Measurements from ENCODE around the gene DCST2. TPM values are rescaled to one million over a fixed set of nuclear protein-coding genes. Genes with fewer than 3 reads are reported as not detected.
A peak's percentile ranks its signal among the peaks of the same experiment; 100 is the strongest.

DCST2 gene
- total and polyA plus RNA-seq, 2 of the 8 experiments (the other 6 are each of a cell fraction or from before 2014, with no cell fraction given) = 0.43 to 2.1 TPM

DNA sequence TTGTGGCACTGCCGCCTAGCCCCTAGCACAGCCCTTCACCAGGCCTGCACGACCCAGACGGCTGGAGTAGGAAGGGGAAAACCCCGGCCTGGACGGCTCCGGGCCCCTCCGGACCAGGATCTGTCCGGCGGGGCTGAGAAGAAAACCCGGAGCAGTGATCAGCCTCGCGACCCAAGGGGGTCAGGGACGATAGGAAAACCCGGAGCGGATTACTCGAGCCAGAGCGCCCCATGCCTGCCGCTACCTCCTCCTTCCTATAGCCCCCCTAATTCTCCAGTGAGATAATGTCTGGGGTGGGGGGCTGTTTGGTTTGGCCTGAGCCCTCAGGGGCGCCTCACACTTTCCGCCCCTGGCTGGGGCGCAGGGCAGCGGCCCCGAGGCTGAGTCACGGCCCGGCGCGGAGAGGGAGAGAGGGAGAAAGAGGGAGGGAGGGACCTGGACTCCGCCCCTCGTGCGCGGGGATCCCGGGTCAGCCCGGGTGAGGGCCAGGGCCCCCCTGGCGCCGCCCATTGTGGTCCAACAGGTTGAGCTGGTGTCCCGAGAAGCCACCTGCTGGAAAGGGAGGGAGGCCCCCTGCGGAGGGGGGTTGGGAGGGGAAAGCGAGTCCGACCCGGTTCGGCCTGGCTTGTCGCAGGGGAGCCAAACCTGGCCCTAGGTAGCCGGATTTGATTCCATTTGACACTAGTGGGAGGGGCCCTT, 32.7 kb downstream of the DCST2 start:
- Histone ChIP-seq H3K79me2 (ENCODE audit: control insufficient read depth in 1 of 2, insufficient read depth in 2 of 2, low read length in 2 of 2) (peaks cover 0 to 29% of the 10 kb centered on the region in 2 experiments; a peak in 2 of 4 replicates), H3K4ac (replicated peaks; ENCODE audit: insufficient read length, low read depth, low read length) (peak overlapping the region; percentile 74), H3K4me2 (ENCODE audit: insufficient read depth in 1 of 2, low read depth in 2 of 2, low read length in 2 of 2) (peak overlapping the region; percentile 79 to 87), H2AK5ac (ENCODE audit: low read depth, low read length) (no peak overlapping the region), H3K4me3 (ENCODE audit: extremely low read depth in 1 of 4, insufficient read depth in 2 of 4, low read depth in 3 of 4, low read length in 4 of 4) (peak overlapping the region; percentile 61 to 77 (median 63)), H3K23ac (ENCODE audit: insufficient read length) (no peak overlapping the region), H4K5ac (ENCODE audit: insufficient read length, low read depth, low read length) (peak overlapping the region; percentile 89), H3K9me3 (ENCODE audit: insufficient read depth in 2 of 2, low read depth in 1 of 2, low read length in 1 of 2) (no peaks in the 10 kb centered on the region), H3K27ac (ENCODE audit: low read depth, low read length) (peak overlapping the region; percentile 80; the same call in 1 of the 2 replicates), H3K4me1 (replicated peaks in 1 of 4; ENCODE audit: control insufficient read depth in 3 of 4, insufficient read depth in 4 of 4, low read length in 3 of 4) (peaks cover 6 to 18% (median 14%) of the 10 kb centered on the region in 4 experiments), H2BK15ac (ENCODE audit: low read length) (no peak overlapping the region), H2BK12ac (ENCODE audit: low read depth, low read length) (peak overlapping the region; percentile 80), H3K23me2 (ENCODE audit: low read depth, low read length) (peaks cover 18% of the 10 kb centered on the region; the same call in 1 of the 2 replicates), H3K18ac (ENCODE audit: extremely low read depth, low read length) (peak overlapping the region; percentile 83), H3K14ac (ENCODE audit: insufficient read length) (no peak overlapping the region), H2BK120ac (replicated peaks; ENCODE audit: low read depth, low read length) (no peak overlapping the region), H3K79me1 (ENCODE audit: low read depth, low read length) (peaks cover under 1% of the 10 kb centered on the region; the same call in 1 of the 2 replicates), H2AFZ (ENCODE audit: low read length) (no peak overlapping the region), H3K27me3 (replicated peaks in 1 of 4; ENCODE audit: control insufficient read depth in 3 of 4, extremely low read depth in 1 of 4, insufficient read depth in 3 of 4, low read length in 3 of 4) (no peaks in the 10 kb centered on the region), H2BK5ac (ENCODE audit: low read depth, low read length) (peak overlapping the region; percentile 87), H3K36me3 (ENCODE audit: control insufficient read depth in 2 of 4, insufficient read depth in 4 of 4, low read length in 3 of 4) (no peaks in the 10 kb centered on the region; a peak in 2 of 8 replicates), H4K91ac (replicated peaks; ENCODE audit: insufficient read length, low read length) (peak overlapping the region; percentile 8), H3K56ac (replicated peaks; ENCODE audit: insufficient read length, low read depth, low read length) (peak overlapping the region; percentile 75), H4K20me1 (replicated peaks in 1 of 2; ENCODE audit: control insufficient read depth in 1 of 2, insufficient read depth in 2 of 2, low read length in 2 of 2) (peaks cover 0 to 4% of the 10 kb centered on the region in 2 experiments), H4K8ac (ENCODE audit: extremely low read depth, insufficient read depth, low read length) (peak overlapping the region; percentile 93), H2BK20ac (ENCODE audit: low read length) (peak overlapping the region; percentile 72; the same call in 1 of the 2 replicates), H3K9ac (replicated peaks in 1 of 4; ENCODE audit: extremely low read depth in 1 of 4, low read depth in 3 of 4, low read length in 3 of 4) (peak overlapping the region in 2 of 4 experiments; percentile 45 to 60; a peak in 3 of 7 replicates)
- POLR2A ChIA-PET (ENCODE audit: partially characterized antibody) = interaction anchor here (0.6 to 42.8 kb wide), 7 partner anchors 15 to 864 kb away, joined by 3 to 702 read pairs (median 6); partner anchors contain the start of genes CKS1B, EFNA3, EFNA4 and FLAD1
- FAIRE-seq = no peak
- peak in 1 of 2 experiments; percentile 97 for DNase-seq (ENCODE audit: low read depth in 1 of 2, low spot score in 2 of 2)
- 1% methylated on average over 40 of the region's 43 CpGs; no CpG with 5 or more reads in 1 of the 2 experiments for WGBS, 2 experiments (ENCODE audit: extremely low coverage in 1 of 2, insufficient coverage in 1 of 2, insufficient read length in 1 of 2, insufficient replicate concordance in 2 of 2, low coverage in 1 of 2, low lambda C conversion rate in 2 of 2, missing lambda C conversion rate in 1 of 2)
- CTCF ChIA-PET (ENCODE audit: partially characterized antibody) = interaction anchor here (0.9 to 14.0 kb wide), 8 partner anchors 14 to 91 kb away, joined by 3 to 334 read pairs (median 112); partner anchors contain the start of genes CKS1B, EFNA3, EFNA4 and FLAD1
- TF ChIP-seq ATF3 (IDR thresholded peaks at IDR 0.05; ENCODE audit: insufficient read depth, low read depth, low read length) (no peak), CBX8 (IDR thresholded peaks at IDR 0.05; ENCODE audit: borderline replicate concordance, low read depth, low read length) (no peak), TAF7 (optimal IDR thresholded peaks at IDR 0.05; ENCODE audit: borderline replicate concordance, low read depth, low read length) (peak; percentile 76), E2F6 (IDR thresholded peaks at IDR 0.05) (peak; percentile 58), CHD2 (IDR thresholded peaks at IDR 0.05; ENCODE audit: low read length) (peak; percentile 56), KDM4A (IDR thresholded peaks at IDR 0.05; ENCODE audit: low read depth, low read length, severe bottlenecking) (peak; percentile 92), SP4 (IDR thresholded peaks at IDR 0.05; ENCODE audit: low read length) (peak; percentile 52; the same call in 1 of the 2 replicates), SIN3A (conservative IDR thresholded peaks at IDR 0.05 in 1 of 2, IDR thresholded peaks at IDR 0.05 in 1 of 2; ENCODE audit: low read depth in 1 of 2, low read length in 2 of 2) (peak; percentile 82 to 90; a peak in 2 of 4 replicates)
- TF ChIP-seq, protein P1, sequence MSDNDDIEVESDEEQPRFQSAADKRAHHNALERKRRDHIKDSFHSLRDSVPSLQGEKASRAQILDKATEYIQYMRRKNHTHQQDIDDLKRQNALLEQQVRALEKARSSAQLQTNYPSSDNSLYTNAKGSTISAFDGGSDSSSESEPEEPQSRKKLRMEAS (IDR thresholded peaks at IDR 0.05) = peak; percentile 69

Measured in H1 (cell line).